HepG2 (cell line): Measurements from ENCODE around the gene ADRA2B. TPM values are rescaled to one million over a fixed set of nuclear protein-coding genes. Genes with fewer than 3 reads are reported as not detected.

ENCODE experiments used
- ARNTL ChIP-seq: sonication (generic); formaldehyde crosslinking; IDR thresholded peaks from 2 replicates; pipeline ENCODE4 v1.4.0; 2020; ENCODE audit warnings: mild to moderate bottlenecking, missing genetic modification reagents
- EEA1 ChIP-seq: sonication (generic); formaldehyde crosslinking; IDR thresholded peaks from 2 replicates; pipeline ENCODE4 v1.5.1; 2020; ENCODE audit warnings: mild to moderate bottlenecking, missing genetic modification reagents, borderline replicate concordance
- GATA4 ChIP-seq: sonication (generic); IDR thresholded peaks from 2 replicates; pipeline ENCODE4 v1.6.1; 2016; ENCODE audit warnings: antibody characterized with exemption, low read depth, borderline replicate concordance
- HNF4G ChIP-seq, 2 experiments: sonication (generic) in 1 of 2; formaldehyde crosslinking in 1 of 2; IDR thresholded peaks; 2 replicates each; pipeline versions ENCODE4 v1.4.0 to v1.6.1; 2011 to 2020; ENCODE audit warnings: borderline replicate concordance in 2 of 2, low read depth in 2 of 2, mild to moderate bottlenecking in 2 of 2, low read length in 1 of 2, missing genetic modification reagents in 1 of 2, moderate library complexity in 1 of 2
- HOXA5 ChIP-seq: sonication (generic); formaldehyde crosslinking; IDR thresholded peaks from 2 replicates; pipeline ENCODE4 v1.4.0; 2020; ENCODE audit warnings: missing genetic modification reagents
- ISL2 ChIP-seq: sonication (generic); formaldehyde crosslinking; IDR thresholded peaks from 2 replicates; pipeline ENCODE4 v1.5.0; 2020; ENCODE audit warnings: missing genetic modification reagents
- KDM1A ChIP-seq: IDR thresholded peaks from 2 replicates; pipeline ENCODE4 v1.6.1; 2016; ENCODE audit warnings: missing compliant biosample characterization
- MEIS2 ChIP-seq: sonication (generic); formaldehyde crosslinking; IDR thresholded peaks from 2 replicates; pipeline ENCODE4 v1.9.0; 2021; ENCODE audit warnings: mild to moderate bottlenecking, missing genetic modification reagents
- NCOA5 ChIP-seq: sonication (generic); formaldehyde crosslinking; IDR thresholded peaks from 2 replicates; pipeline ENCODE4 v1.4.0; 2020; ENCODE audit warnings: missing genetic modification reagents
- NCOR1 ChIP-seq: fragments of 200-600 bp; sonication (generic); IDR thresholded peaks from 2 replicates; pipeline ENCODE4 v1.7.0; 2017; ENCODE audit warnings: antibody characterized with exemption, low read length, borderline replicate concordance
- NPAS2 ChIP-seq: sonication (generic); formaldehyde crosslinking; IDR thresholded peaks from 2 replicates; pipeline ENCODE4 v1.8.0; 2022; ENCODE audit warnings: mild to moderate bottlenecking, missing genetic modification reagents, borderline replicate concordance
- SP140L ChIP-seq: sonication (generic); formaldehyde crosslinking; IDR thresholded peaks from 2 replicates; pipeline ENCODE4 v1.4.0; 2020; ENCODE audit warnings: missing genetic modification reagents, borderline replicate concordance
- SRY ChIP-seq: sonication (generic); formaldehyde crosslinking; IDR thresholded peaks from 2 replicates; pipeline ENCODE4 v1.8.0; 2022; ENCODE audit warnings: mild to moderate bottlenecking, missing genetic modification reagents
- STAG1 ChIP-seq: sonication (generic); formaldehyde crosslinking; IDR thresholded peaks from 2 replicates; pipeline ENCODE4 v1.4.0; 2020; ENCODE audit warnings: missing genetic modification reagents
- TCF12 ChIP-seq, 2 experiments: fragments of 450-650 bp in 1 of 2; sonication (generic) in 1 of 2; formaldehyde crosslinking in 1 of 2; IDR thresholded peaks; 2 replicates each; pipeline versions ENCODE4 v1.6.1 to v1.8.0; 2017 to 2022; ENCODE audit warnings: antibody characterized with exemption in 1 of 2, mild to moderate bottlenecking in 1 of 2, missing genetic modification reagents in 1 of 2, moderate library complexity in 1 of 2
- TERF1 ChIP-seq: sonication (generic); formaldehyde crosslinking; IDR thresholded peaks from 2 replicates; pipeline ENCODE4 v1.8.0; 2022; ENCODE audit warnings: mild to moderate bottlenecking, missing genetic modification reagents, moderate library complexity
- XBP1 ChIP-seq: sonication (generic); formaldehyde crosslinking; IDR thresholded peaks from 2 replicates; pipeline ENCODE4 v1.5.0; 2020; ENCODE audit warnings: missing genetic modification reagents
- ZKSCAN1 ChIP-seq: fragments of 150-350 bp; IDR thresholded peaks from 2 replicates; pipeline ENCODE4 v1.6.1; 2014; ENCODE audit warnings: low read length
- ZNF235 ChIP-seq: sonication (generic); formaldehyde crosslinking; IDR thresholded peaks from 2 replicates; pipeline ENCODE4 v1.8.1; 2023; ENCODE audit warnings: mild to moderate bottlenecking, missing genetic modification reagents, borderline replicate concordance
- ZNF276 ChIP-seq: sonication (generic); formaldehyde crosslinking; IDR thresholded peaks from 2 replicates; pipeline ENCODE4 v1.4.0; 2020; ENCODE audit warnings: mild to moderate bottlenecking, low read depth, missing genetic modification reagents
- ZNF589 ChIP-seq: sonication (generic); formaldehyde crosslinking; conservative IDR thresholded peaks from 2 replicates; pipeline ENCODE4 v1.8.0; 2022; ENCODE audit warnings: mild to moderate bottlenecking, moderate library complexity, missing genetic modification reagents
- ZNF670 ChIP-seq: sonication (generic); formaldehyde crosslinking; IDR thresholded peaks from 2 replicates; pipeline ENCODE4 v1.8.0; 2022; ENCODE audit warnings: mild to moderate bottlenecking, missing genetic modification reagents, borderline replicate concordance
- ZNF747 ChIP-seq: sonication (generic); formaldehyde crosslinking; IDR thresholded peaks from 2 replicates; pipeline ENCODE4 v1.8.1; 2023; ENCODE audit warnings: missing genetic modification reagents, mild to moderate bottlenecking, borderline replicate concordance
- ZNF768 ChIP-seq: sonication (generic); formaldehyde crosslinking; IDR thresholded peaks from 2 replicates; pipeline ENCODE4 v1.4.0; 2020; ENCODE audit warnings: missing genetic modification reagents
- ZSCAN21 ChIP-seq: sonication (generic); formaldehyde crosslinking; IDR thresholded peaks from 2 replicates; pipeline ENCODE4 v1.8.0; 2022; ENCODE audit warnings: mild to moderate bottlenecking, missing genetic modification reagents, moderate library complexity, borderline replicate concordance
- ZSCAN9 ChIP-seq: IDR thresholded peaks from 2 replicates; pipeline ENCODE4 v1.6.1; 2016; ENCODE audit warnings: borderline replicate concordance
- polyA plus RNA-seq, 8 experiments: library from polyadenylated mRNA; depleted of rRNA in 3 of 8; stranded (reverse) in 7 of 8; unstranded in 1 of 8; fragments of >200 nt; fragmentation: Illumina TruSeq in 4 of 8; extraction: Trizol in 4 of 8; gene quantifications; 2 replicates each; pipeline versions ENCODE4 v1.2.1 to v1.2.3, GENCODE V29; 2011 to 2016; ENCODE audit warnings: low read depth in 4 of 8, missing spikeins in 1 of 8, mixed read lengths in 1 of 8; ENCODE audit not compliant: insufficient read depth in 1 of 8
- total RNA-seq, 5 experiments: library from RNA; depleted of rRNA; stranded (reverse); fragments of >200 nt; fragmentation: Illumina TruSeq; extraction: Trizol; gene quantifications; 2 replicates each; pipeline ENCODE4 v1.2.3, GENCODE V29; 2016; ENCODE audit warnings: low read depth in 1 of 5
- TF ChIP-seq, protein P1 (sequence below): sonication (generic); formaldehyde crosslinking; IDR thresholded peaks from 2 replicates; pipeline ENCODE4 v1.4.0; 2020; ENCODE audit warnings: low read depth, mild to moderate bottlenecking, missing genetic modification reagents

ADRA2B gene
- total and polyA plus RNA-seq, 2 of the 13 experiments (the other 11 are each of a cell fraction or from before 2014, with no cell fraction given), result not detected

DNA sequence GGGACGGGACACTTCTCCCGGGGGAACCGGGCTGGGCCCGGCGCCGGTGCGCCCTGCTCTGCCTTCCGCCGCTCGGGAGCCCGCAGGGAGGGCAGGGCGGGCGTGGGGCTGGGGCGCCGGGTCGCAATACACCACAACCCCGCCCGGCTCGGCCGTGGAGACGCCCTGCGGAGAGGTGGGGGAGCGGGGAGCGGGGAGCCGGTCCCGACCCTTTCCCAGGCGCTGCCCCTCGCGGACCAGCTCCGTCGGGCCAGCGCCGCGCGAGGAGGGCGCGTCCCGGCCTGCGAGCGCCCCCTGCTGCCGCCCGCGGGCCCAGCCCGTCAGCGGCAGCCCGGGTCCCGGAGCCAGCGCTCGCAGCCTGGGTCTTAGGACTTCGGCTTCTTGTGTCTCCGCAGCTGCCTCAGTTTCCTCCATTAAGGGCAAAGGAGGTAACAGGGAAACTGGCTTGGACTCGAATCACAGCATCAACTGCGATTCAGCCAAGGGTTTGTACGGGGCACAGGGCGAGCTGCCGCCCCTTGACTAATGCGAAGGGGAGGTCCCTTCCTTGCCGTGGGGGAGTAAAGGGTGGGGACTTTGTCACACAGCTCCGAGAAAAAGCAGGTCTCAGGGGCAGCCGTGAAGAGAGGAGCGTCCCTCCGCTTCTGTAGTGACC lies 635 bp upstream of the ADRA2B start (continued):
- TF ChIP-seq, protein P1, sequence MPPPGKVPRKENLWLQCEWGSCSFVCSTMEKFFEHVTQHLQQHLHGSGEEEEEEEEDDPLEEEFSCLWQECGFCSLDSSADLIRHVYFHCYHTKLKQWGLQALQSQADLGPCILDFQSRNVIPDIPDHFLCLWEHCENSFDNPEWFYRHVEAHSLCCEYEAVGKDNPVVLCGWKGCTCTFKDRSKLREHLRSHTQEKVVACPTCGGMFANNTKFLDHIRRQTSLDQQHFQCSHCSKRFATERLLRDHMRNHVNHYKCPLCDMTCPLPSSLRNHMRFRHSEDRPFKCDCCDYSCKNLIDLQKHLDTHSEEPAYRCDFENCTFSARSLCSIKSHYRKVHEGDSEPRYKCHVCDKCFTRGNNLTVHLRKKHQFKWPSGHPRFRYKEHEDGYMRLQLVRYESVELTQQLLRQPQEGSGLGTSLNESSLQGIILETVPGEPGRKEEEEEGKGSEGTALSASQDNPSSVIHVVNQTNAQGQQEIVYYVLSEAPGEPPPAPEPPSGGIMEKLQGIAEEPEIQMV, result peak; percentile 85
- TF ChIP-seq HNF4G (IDR thresholded peaks at IDR 0.05; ENCODE audit: borderline replicate concordance, low read depth, low read length), result no peak; the same call in 1 of the 2 replicates
- no peak for TF ChIP-seq HNF4G (CRISPR knock-in tag; IDR thresholded peaks at IDR 0.05; ENCODE audit: borderline replicate concordance, low read depth)
- TF ChIP-seq ARNTL (CRISPR knock-in tag), result no peak
- 0 out of 2 replicates have a peak, but pooled peaks have one; percentile 57 for TF ChIP-seq ZNF747
- no peak for TF ChIP-seq GATA4
- no peak for TF ChIP-seq TCF12 (IDR thresholded peaks at IDR 0.05)
- no peak for TF ChIP-seq TCF12 (CRISPR knock-in tag; IDR thresholded peaks at IDR 0.05)
- TF ChIP-seq KDM1A (CRISPR knock-in tag), result no peak
- TF ChIP-seq ZNF670, result no peak
- TF ChIP-seq TERF1, result no peak
- TF ChIP-seq XBP1 (CRISPR knock-in tag), result no peak
- no peak for TF ChIP-seq EEA1 (CRISPR knock-in tag)
- no peak for TF ChIP-seq NCOA5 (CRISPR knock-in tag)
- no peak for TF ChIP-seq ZSCAN9 (CRISPR knock-in tag)
- no peak for TF ChIP-seq ZKSCAN1
- no peak for TF ChIP-seq NPAS2 (CRISPR knock-in tag)
- no peak for TF ChIP-seq ISL2 (CRISPR knock-in tag)
- TF ChIP-seq ZNF589 (CRISPR knock-in tag), result no peak
- peak; percentile 68; the same call in 1 of the 2 replicates for TF ChIP-seq ZSCAN21 (CRISPR knock-in tag)
- TF ChIP-seq HOXA5, result 0 out of 2 replicates have a peak, but pooled peaks have one; percentile 25
- no peak for TF ChIP-seq ZNF235 (CRISPR knock-in tag)
- peak; percentile 63; the same call in 1 of the 2 replicates for TF ChIP-seq MEIS2 (CRISPR knock-in tag)
- TF ChIP-seq STAG1 (CRISPR knock-in tag), result peak; percentile 77
- TF ChIP-seq SRY (CRISPR knock-in tag), result peak; percentile 88; the same call in 1 of the 2 replicates
- TF ChIP-seq NCOR1, result no peak
- 0 out of 2 replicates have a peak, but pooled peaks have one; percentile 39 for TF ChIP-seq ZNF276 (CRISPR knock-in tag)
- no peak for TF ChIP-seq SP140L (CRISPR knock-in tag)
- 0 out of 2 replicates have a peak, but pooled peaks have one; percentile 9 for TF ChIP-seq ZNF768 (CRISPR knock-in tag)
